GM12878 (cell line): ENCODE data around the gene EPHB2.

Source experiments
- CTCF ChIP-seq, 3 experiments: IDR thresholded peaks in 2 of 3; conservative IDR thresholded peaks in 1 of 3; 2 replicates each; pipeline ENCODE4 v1.5.1; 2011; ENCODE audit warnings: low read depth in 3 of 3, low read length in 3 of 3, mild to moderate bottlenecking in 3 of 3, control low read depth in 2 of 3, moderate library complexity in 2 of 3, inconsistent platforms in 1 of 3, mixed read lengths in 1 of 3; ENCODE audit not compliant: control insufficient read depth in 2 of 3, insufficient read depth in 1 of 3; ENCODE audit errors: extremely low read depth in 1 of 3
- EZH2 ChIP-seq: IDR thresholded peaks from 2 replicates; pipeline ENCODE4 v1.6.1; 2012; ENCODE audit warnings: low read depth, mild to moderate bottlenecking, control low read depth, inconsistent platforms, low read length, borderline replicate concordance; ENCODE audit not compliant: control insufficient read depth
- MAX ChIP-seq: IDR thresholded peaks from 2 replicates; pipeline ENCODE4 v1.6.1; 2012; ENCODE audit warnings: low read depth, low read length, improper control_type of control experiment
- POLR2A ChIP-seq: IDR thresholded peaks from 2 replicates; pipeline ENCODE4 v1.6.1; 2011; ENCODE audit warnings: low read depth, mild to moderate bottlenecking, low read length
- POLR2AphosphoS5 ChIP-seq: IDR thresholded peaks from 2 replicates; pipeline ENCODE4 v1.6.1; 2011; ENCODE audit warnings: mild to moderate bottlenecking, low read length, inconsistent platforms
- REST ChIP-seq: IDR thresholded peaks from 2 replicates; pipeline ENCODE4 v1.6.1; 2012; ENCODE audit warnings: mild to moderate bottlenecking, low read depth, low read length
- SMAD1 ChIP-seq: fragments of 450-650 bp; IDR thresholded peaks from 2 replicates; pipeline ENCODE4 v1.6.1; 2018; ENCODE audit warnings: mild to moderate bottlenecking, low read depth; ENCODE audit not compliant: partially characterized antibody
- ZBED1 ChIP-seq: IDR thresholded peaks from 2 replicates; pipeline ENCODE4 v1.6.1; 2016; ENCODE audit warnings: borderline replicate concordance

GRCh38 chr1:22878626-22879025 is 168.0 kb downstream of the EPHB2 start:
- TF ChIP-seq ZBED1 (no peak), MAX (no peak), CTCF (IDR thresholded peaks at IDR 0.05 in 2 of 3, conservative IDR thresholded peaks at IDR 0.05 in 1 of 3; ENCODE audit: control insufficient read depth in 2 of 3, extremely low read depth in 1 of 3, insufficient read depth in 1 of 3, low read depth in 3 of 3, low read length in 3 of 3) (no peak), REST (no peak), POLR2AphosphoS5 (no peak), SMAD1 (no peak), POLR2A (no peak), EZH2 (no peak)
